Kasumi-1 (cell line): ENCODE results near the gene GABRR1.

Source experiments
- DNase-seq, 2 experiments: peaks; one replicate each; lab custom pipeline; 2025; lab: John Stamatoyannopoulos, UW

Gene GABRR1

DNA sequence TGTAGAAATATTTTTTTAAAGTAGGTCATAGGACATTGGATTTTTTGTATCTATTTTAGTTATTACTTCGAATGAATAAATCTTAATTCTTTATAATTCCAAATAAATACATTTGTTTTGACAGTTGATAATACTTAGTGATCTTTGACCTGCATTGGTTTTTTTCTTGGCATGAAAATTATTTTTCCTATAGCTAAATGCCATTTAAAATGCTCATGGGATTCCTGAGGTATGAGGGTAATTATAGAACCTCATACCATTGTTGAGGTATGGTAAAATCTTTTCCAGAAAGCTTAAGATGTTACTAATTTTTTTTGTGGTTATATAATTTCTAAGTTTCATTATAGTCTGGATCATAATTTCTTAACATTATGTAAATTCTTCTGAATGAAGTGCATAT, 63.0 kb downstream of the GABRR1 start:
- no peak for DNase-seq

DNA sequence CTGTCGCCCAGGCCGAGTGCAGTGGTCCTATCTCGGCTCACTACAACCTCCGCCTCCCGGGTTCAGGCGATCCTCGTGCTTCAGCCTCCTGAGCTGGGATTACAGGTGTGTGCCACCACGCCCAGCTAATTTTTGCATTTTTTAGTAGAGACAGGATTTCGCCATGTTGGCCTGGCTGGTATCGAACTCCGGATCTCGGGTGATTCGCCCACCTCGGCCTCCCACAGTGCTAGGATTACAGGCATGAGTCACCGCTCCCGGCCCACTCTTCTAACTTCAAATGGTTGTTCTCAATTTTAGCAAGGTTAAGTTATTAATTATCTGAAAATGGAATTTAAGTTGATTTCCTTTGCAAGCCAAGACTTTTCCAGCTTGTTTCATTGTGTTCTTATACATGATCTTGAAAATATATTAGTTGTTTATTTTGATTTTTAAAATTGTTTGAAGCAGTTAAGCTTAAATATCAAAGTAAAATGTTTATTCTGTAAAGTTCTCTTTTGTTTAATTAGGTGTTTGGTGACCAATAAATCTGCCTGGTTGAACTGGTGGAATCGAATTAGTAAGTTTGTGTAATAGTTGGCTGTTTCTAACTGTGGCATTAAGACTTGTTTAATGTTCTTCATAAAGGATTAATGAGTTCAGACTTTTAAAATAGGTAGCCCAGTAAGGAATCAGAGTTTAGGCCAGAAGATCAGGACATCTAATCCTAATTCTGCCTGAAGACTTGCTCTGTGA, 69.0 kb downstream of the GABRR1 start:
- DNase-seq: peak in 1 of 2 experiments; percentile 3

DNA sequence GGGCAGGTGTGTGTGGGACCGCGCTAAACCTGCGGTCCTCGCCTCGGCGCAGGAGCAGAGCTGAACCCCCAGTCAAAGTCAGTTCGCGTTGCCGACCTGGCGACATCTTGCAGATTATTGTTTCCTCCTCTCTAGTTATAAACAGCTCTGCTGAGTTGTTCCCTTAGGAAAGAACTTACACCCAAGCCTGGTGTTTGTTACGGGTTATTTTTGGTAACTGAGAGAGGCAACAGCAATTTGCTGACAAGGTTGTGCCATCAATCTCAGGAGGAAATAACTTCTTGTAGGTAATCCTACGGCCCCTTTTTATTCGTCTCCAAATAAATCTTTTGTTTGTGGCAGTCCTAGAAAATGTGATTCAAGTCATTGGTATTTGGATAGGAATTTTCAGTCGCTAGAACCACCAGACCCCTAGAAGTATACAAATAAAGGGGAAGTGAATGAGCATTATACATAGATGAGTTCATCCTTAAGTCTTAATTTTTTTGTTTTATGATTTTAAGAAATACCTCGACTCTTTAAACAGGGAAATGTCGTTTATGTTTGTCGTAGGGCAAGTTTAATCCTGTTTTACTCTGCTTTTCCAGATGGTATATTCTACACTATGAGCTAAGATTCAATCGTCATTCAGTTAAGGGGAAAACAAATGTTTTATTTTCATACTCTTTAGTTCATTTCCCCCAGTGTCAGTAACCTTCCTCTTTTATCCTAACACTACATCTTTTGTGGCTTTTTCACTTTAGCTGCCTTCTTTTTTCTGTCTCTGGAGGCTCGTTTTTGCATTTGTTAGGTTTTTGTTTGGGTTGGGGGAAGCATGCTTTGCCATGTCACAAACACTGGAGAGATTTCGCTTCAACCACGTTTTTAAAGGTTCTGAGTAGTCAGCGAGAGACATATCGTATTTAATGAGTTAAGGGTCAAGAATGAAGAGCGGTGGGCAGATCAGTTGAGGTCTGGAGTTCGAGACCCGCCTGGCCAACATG, 70.1 kb downstream of the GABRR1 start:
- peak; percentile 31 to 53 for DNase-seq

DNA sequence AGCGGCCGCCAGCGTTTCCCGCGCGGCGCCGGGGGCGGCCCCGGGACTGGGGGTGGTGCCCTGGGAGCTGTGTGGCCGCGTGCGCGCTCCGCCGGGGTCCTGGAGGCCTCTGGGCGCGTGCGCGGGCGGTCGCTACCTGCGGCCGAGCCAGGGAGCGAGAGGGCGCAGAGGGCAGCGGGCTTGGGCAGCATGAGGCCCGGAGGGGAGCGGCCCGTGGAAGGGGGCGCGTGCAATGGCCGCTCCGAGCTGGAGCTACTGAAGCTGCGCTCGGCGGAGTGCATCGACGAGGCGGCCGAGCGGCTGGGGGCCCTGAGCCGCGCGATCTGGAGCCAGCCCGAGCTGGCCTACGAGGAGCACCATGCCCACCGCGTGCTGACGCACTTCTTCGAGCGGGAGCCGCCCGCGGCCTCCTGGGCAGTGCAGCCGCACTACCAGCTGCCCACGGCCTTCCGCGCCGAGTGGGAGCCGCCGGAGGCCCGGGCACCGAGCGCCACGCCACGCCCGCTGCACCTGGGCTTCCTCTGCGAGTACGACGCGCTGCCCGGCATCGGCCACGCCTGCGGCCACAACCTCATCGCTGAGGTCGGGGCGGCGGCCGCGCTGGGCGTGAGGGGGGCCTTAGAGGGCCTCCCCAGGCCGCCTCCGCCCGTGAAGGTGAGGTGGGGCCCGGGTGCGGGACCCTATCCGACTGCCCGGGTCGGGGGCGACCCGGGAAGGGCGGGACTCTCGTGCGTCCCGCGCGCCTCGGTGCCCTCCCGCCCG, 71.0 kb downstream of the GABRR1 start, which contains the start of gene PM20D2:
Gene PM20D2 (plus strand): TSS at position 100 of the 762 bp plus-strand sequence. CDS start 90 bp downstream, at position 190.
- DNase-seq: peak; percentile 76 to 83

DNA sequence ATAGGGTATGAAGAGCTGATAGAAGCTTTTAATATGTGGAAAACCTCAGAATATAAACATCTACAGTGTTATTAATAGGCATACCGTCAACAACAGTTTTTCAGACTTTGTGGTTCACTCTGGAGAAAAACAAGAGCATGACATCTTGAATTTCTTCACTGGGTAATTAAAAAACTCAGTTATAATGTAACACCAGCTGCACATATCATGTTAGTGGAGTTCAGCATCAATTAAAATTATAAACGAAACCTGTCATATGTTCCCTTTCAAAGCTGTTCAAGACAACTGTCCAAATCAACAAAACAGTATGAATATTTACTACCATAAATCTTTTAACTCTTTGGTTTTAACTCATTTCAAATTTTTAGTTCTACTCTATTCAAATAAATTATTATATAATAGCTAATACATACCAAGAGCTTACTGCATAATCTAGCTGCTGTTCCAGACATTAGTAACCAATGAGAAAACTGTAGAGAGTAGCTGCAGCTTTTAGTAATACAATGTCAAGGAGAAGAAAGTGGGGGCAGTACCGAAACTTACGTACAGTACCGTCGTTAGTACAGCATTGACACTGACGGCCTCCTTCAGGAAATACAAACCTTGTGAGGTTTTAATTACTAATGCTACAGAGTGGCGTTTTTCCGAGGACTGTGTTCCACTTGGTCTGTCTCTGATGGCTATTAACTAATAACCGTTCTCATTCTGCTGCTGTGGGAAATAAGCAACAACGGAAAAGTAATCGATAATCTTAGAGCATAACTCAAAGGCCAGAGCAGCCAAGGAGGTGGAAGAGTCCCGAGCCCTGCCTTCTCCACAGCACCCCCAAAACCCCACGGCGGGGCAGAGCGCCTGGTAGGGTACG, 71.8 kb downstream of the GABRR1 start:
- peak; percentile 65 to 84 for DNase-seq

DNA sequence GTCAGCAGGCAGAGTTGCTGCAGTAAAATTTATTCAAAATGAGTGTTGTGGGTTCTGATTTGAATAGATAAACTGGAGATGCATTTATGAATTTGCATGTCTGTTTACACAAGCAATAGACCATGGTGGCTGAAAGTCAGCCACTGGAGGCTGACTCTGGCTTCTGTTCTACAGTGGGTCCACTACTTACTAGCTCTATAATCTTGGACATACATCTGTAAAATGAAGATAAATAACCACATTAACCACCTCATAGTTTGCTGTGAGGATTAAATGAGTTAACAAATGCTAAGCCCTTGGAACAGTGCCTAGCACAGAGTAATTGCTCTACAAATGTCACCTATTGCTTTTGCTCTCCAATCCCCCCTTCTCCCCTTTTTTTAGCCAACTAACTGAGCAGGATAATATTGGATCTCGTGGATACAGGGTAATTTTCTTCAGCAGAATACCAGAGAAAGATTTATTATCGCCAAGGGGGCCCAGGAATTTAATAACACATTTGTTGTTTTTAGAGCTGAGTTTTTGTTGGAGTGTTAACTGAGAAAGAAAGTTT, 72.7 kb downstream of the GABRR1 start:
- DNase-seq: no peak

DNA sequence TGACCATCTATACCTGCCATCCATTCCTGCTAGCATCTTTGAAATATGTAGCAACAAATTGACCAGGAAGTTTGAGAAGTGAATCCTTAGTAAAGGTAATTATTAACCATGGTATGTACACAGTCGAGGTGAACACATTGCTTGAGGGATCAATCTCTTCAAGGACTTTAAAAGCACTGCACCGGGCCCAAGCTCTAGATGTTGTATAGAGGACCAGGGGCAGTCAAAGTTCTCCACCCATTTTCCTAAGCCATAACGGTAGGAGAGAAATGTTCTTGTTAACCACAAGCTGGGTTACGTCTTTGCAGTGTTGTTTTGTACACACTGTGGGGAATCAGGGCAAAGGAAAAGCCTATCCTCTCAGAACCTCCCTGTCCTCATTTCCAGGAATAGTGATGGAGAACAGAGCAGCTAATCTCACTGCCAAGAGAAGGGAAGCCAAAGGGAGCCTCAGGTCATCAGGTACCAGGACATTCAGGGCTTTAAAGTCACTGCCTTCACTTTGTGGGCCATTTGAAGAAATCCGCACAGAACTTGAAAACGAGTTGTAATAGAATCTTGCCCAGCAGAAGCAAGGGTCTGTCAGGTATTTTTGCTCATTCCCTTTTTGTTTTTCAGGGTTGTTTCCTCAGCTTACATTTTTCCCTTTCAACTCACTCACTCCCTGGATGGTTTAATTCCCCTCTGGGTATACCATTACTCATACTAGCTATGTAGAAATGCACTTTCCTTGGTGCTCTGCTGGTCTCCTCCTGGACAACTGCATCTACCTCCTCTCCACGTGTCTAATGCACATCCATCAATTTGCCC, 76.6 kb downstream of the GABRR1 start:
- DNase-seq: no peak

DNA sequence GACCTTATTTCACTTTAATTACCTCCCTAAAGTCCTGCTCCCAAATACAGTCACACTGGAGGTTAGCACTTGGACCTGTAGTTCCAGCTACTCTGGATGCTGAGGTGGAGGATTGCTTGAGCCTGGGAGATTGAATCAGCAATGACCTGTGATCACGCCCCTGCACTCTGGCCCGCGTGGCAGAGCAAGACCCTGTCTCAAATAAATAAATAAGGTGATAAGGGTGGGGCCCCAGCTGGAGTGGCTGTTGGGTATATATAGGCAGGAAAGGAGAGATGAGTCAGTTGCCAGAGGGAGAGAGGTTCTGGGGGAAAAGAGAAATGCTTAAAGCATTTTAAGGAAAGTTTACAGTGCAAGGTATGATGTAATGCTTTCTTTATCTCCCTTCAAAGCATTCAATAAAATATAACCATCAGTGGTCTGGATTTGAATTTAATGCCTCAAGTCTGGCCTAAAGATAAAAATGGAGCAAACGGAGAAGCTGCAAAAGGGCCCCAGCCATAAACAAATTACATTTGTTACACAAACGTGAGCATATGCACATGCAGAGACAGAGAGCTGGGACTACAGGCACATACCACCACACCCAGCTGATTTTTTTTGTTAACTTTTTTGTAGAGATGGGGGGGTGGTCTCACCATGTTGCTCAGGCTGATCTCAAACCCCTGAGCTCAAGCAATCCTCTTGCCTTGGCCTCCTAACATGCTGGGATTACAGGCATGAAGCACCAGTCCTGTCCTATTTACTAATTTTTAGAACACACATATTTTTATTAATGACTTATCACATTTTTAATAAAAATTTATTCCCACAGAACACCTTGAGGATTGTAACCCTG, 77.4 kb downstream of the GABRR1 start:
- DNase-seq: no peak

DNA sequence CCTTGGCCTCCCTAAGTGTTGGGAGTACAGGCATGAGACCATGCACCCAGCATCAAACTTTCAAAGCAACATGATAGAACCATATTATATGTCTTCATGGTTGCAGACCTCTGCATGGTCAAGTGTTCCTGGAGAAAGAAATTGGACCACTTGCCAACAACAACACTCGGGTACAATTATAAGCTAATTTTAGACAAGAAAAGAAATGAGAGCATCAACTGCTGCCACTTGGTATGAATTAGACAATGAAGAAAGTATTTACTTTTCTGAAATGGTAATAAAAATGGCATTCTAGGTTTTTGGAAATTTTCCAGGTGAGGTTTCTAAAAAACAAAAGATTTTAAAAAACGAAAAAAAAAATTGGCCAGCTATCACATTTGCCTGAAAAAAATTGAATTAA, 79.0 kb downstream of the GABRR1 start:
- no peak for DNase-seq

DNA sequence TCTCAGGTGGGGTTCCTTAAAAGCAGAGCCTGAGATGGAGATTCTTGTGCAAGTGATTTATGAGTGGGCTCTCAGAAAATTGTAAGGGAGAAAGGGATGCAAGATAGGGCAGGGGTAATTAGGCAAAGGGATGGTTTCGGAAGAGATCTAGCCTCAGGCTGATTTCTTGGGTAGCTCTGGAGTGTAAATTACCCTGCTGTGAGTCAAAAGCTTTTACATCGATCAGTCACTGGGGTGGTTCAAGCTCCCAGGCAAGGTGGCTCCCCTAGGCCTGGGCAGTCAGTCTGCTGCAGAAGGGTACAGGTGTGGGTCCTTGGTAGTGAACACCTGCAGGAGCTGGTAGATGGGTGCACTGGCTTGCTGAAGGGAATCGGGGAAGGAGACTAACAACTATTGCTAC, 82.4 kb downstream of the GABRR1 start:
- DNase-seq: no peak

DNA sequence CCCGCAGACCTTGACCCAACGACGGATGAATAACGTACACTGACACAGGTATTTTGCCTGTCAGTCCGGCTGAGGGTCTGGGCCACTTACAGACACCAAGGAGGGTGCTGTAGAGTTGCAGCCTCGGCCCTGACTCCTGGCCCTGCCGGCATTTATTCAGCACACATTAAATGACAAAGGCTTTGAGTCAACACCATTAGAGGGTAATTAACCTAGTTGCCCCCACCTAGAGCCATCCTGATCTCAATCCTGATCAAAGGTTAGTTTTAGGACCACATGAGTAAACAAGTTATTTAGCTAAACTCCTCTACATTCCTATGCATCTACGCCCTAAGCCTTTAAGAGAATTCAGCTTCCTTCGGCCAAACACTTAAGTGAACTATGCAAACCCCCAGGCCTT, 83.2 kb downstream of the GABRR1 start:
- no peak for DNase-seq

DNA sequence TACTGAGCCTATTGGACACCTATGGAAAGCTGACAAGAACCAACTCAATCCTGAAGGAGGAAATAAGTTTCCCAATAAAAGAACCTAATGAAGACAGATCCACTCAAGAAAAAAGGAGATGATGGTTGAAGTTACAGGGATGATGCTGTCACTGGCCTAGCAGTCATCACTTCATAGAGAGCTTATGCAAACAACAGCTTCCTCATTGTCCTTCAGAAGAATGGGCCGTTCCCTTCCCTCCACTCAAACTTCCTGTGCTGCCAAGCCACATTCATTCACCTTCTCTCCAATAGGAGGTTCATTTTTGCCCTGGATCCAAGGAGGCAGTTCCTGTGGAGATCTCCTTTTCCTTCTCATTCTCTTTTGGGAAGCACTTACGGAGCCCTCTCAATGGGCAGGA, 85.1 kb downstream of the GABRR1 start:
- peak; percentile 20 to 24 for DNase-seq

DNA sequence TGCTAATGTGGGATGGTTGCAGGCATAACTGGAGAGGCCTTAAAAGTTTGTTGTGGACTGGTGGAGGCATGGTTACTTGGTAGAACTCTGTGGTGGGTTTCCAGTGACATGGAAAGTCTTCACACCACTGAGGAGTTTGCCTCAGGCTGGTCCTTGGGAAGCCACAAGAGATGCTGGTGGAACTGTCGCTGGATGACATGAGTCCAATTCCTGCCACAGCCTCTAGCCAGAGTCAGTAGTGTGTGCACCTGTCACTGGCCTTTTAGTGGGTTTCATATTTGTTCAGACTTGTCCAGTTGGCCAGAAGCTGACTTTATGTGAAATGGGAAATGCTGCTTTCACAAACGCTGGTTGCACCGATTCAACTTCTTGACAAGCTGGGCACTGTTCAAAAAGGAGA, 85.6 kb downstream of the GABRR1 start:
- no peak for DNase-seq

DNA sequence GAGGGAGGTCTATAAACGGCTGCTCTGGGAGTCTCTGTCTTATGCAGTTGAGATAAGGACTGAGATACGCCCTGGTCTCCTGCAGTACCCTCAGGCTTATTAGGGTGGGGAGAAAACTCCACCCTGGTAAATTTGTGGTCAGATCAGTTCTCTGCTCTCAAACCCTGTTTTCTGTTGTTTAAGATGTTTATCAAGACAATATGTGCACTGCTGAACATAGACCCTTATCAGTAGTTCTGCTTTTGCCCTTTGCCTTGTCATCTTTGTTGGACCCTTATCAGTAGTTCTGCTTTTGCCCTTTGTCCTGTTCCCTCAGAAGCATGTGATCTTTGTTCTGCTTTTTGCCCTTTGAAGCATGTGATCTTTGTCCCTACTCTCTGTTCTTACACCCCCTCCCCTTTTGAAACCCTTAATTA, 88.9 kb downstream of the GABRR1 start:
- peak in 1 of 2 experiments; percentile 11 for DNase-seq
